ENCODE results near the gene MMP25.

DNA sequence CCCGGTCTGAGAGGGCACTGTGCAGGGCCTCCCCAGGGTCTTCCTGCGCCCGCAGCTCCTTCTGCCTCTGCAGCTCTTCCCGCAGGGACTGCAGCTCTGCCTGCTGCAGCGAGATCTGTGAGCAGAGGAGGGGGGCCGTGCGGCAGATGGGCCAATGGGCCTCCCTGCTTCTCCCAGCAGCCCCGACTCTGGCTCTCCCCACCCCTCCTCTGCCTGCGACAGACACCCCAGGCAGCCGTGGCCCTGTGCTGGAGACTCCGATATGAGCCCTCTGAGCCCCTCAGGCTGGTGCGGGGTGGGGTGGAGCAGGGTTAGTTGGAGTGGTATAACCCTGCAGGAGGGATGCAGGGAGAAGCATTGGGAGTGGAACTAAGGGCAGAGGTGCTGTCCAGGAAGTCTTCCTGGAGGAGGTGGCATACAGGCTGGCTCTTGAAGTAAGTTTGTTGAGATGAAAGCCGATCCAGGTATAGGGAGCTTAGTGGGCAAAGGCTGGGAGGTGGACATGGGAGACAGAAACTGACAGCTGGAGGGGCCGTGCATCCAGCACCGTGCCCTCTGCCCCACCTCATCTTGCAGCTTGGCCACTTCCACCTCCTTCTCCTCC is 17.5 kb upstream of the MMP25 start:
- TF ChIP-seq, protein P1, sequence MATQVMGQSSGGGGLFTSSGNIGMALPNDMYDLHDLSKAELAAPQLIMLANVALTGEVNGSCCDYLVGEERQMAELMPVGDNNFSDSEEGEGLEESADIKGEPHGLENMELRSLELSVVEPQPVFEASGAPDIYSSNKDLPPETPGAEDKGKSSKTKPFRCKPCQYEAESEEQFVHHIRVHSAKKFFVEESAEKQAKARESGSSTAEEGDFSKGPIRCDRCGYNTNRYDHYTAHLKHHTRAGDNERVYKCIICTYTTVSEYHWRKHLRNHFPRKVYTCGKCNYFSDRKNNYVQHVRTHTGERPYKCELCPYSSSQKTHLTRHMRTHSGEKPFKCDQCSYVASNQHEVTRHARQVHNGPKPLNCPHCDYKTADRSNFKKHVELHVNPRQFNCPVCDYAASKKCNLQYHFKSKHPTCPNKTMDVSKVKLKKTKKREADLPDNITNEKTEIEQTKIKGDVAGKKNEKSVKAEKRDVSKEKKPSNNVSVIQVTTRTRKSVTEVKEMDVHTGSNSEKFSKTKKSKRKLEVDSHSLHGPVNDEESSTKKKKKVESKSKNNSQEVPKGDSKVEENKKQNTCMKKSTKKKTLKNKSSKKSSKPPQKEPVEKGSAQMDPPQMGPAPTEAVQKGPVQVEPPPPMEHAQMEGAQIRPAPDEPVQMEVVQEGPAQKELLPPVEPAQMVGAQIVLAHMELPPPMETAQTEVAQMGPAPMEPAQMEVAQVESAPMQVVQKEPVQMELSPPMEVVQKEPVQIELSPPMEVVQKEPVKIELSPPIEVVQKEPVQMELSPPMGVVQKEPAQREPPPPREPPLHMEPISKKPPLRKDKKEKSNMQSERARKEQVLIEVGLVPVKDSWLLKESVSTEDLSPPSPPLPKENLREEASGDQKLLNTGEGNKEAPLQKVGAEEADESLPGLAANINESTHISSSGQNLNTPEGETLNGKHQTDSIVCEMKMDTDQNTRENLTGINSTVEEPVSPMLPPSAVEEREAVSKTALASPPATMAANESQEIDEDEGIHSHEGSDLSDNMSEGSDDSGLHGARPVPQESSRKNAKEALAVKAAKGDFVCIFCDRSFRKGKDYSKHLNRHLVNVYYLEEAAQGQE (IDR thresholded peaks at IDR 0.05; ENCODE audit: insufficient read depth in 1 of 2, low read depth in 2 of 2, low read length in 1 of 2): no peak
- TF ChIP-seq, protein P2, sequence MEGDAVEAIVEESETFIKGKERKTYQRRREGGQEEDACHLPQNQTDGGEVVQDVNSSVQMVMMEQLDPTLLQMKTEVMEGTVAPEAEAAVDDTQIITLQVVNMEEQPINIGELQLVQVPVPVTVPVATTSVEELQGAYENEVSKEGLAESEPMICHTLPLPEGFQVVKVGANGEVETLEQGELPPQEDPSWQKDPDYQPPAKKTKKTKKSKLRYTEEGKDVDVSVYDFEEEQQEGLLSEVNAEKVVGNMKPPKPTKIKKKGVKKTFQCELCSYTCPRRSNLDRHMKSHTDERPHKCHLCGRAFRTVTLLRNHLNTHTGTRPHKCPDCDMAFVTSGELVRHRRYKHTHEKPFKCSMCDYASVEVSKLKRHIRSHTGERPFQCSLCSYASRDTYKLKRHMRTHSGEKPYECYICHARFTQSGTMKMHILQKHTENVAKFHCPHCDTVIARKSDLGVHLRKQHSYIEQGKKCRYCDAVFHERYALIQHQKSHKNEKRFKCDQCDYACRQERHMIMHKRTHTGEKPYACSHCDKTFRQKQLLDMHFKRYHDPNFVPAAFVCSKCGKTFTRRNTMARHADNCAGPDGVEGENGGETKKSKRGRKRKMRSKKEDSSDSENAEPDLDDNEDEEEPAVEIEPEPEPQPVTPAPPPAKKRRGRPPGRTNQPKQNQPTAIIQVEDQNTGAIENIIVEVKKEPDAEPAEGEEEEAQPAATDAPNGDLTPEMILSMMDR (IDR thresholded peaks at IDR 0.05): no peak

All from Panc1 (cell line).